SU-DHL-6 (cell line): ENCODE results near the gene FOSL2.

Experiments
- CTCF ChIP-seq: fragments of 200-600 bp; sonication (generic); IDR thresholded peaks from one replicate; pipeline ENCODE4 v1.5.1; 2017; ENCODE audit warnings: antibody characterized with exemption, mild to moderate bottlenecking, low read length, moderate library complexity; ENCODE audit not compliant: insufficient read depth, poor library complexity, severe bottlenecking
- EZH2phosphoT487 ChIP-seq: fragments of 200-600 bp; sonication (generic), shearing (Covaris generic); conservative IDR thresholded peaks from 2 replicates; pipeline ENCODE4 v1.6.1; 2018; ENCODE audit warnings: mild to moderate bottlenecking, antibody characterized with exemption, low read length, moderate library complexity, mixed read lengths

GRCh38 chr2:28436525-28437051 is 43.9 kb downstream of the FOSL2 start:
- TF ChIP-seq CTCF (no peak), EZH2phosphoT487 (no peak)
